D341Med (cell line): ENCODE measurements around the gene CALB2.
"Not testable (repeated sequence)": the region's sequence is repeated elsewhere in the genome, so short reads cannot be mapped to it uniquely, and the experiment has no call there.

Source experiments
- DNase-seq: peaks from one replicate; pipeline ENCODE4 v3.0.0; 2012; ENCODE audit warnings: low spot score

The CALB2 gene

GRCh38 chr16:71358464-71358998 lies at the start of gene CALB2:
TSS of gene CALB2 (plus strand) at chr16:71358723. CDS start at chr16:71358793, 70 bp downstream.
- DNase-seq, result peak; percentile 92

- DNase-seq, result peak; percentile 66
These were observed 46.9 kb upstream of the CALB2 start for GRCh38 chr16:71311553-71312158.

GRCh38 chr16:71313591-71313990 lies 44.9 kb upstream of the CALB2 start:
- DNase-seq, result not testable (repeated sequence)

GRCh38 chr16:71315269-71315668 lies 43.3 kb upstream of the CALB2 start:
- no peak for DNase-seq

GRCh38 chr16:71319999-71320398 lies 38.5 kb upstream of the CALB2 start:
- DNase-seq, result no peak

GRCh38 chr16:71327720-71328119 lies 30.8 kb upstream of the CALB2 start:
- no peak for DNase-seq

GRCh38 chr16:71328151-71328550 lies 30.4 kb upstream of the CALB2 start:
- no peak for DNase-seq

- no peak for DNase-seq
These were observed 20.9 kb upstream of the CALB2 start for GRCh38 chr16:71337631-71338030.

- DNase-seq, result no peak
These were observed 20.3 kb upstream of the CALB2 start for GRCh38 chr16:71338193-71338592.

- no peak for DNase-seq
These were observed 19.9 kb upstream of the CALB2 start for GRCh38 chr16:71338632-71339031.

- DNase-seq, result no peak
These were observed 19.0 kb upstream of the CALB2 start for GRCh38 chr16:71339236-71340171.

- no peak for DNase-seq
These were observed 18.1 kb upstream of the CALB2 start for GRCh38 chr16:71340406-71340805.

- DNase-seq, result no peak
These were observed 16.6 kb upstream of the CALB2 start for GRCh38 chr16:71341881-71342280.

- no peak for DNase-seq
These were observed 15.4 kb upstream of the CALB2 start for GRCh38 chr16:71343078-71343477.

- no peak for DNase-seq
These were observed 14.1 kb upstream of the CALB2 start for GRCh38 chr16:71344315-71344905.

- DNase-seq, result no peak
These were observed 13.5 kb upstream of the CALB2 start for GRCh38 chr16:71345031-71345430.

GRCh38 chr16:71347146-71347545 lies 11.4 kb upstream of the CALB2 start:
- no peak for DNase-seq

GRCh38 chr16:71348262-71349085 lies 10.0 kb upstream of the CALB2 start:
- no peak for DNase-seq

GRCh38 chr16:71350821-71351557 lies 7.5 kb upstream of the CALB2 start:
- DNase-seq, result no peak

GRCh38 chr16:71351558-71351901 lies 7.0 kb upstream of the CALB2 start:
- DNase-seq, result no peak

GRCh38 chr16:71352466-71352865 lies 6.1 kb upstream of the CALB2 start:
- no peak for DNase-seq
